ENCODE data around the gene MTCH1. TPM values are rescaled to one million over a fixed set of nuclear protein-coding genes. Genes with fewer than 3 reads are reported as not detected.

Gene MTCH1
- total RNA-seq, 1 donor from 2014 or later = 133 TPM

- no peak for ATAC-seq (ENCODE audit: low read depth)
- DNase-seq = no peak
- ChIA-PET CTCF (no interaction called here), POLR2A (interaction anchor here (1.0 kb wide), 1 partner anchor 37 kb away, joined by 3 read pairs; the partner anchor contains the start of gene FGD2)
- intact Hi-C loops (cut with micrococcal nuclease) = no loop called here
- Mint-ChIP-seq H3K27me3 (no peaks in the 10 kb centered on the region), H3K27ac (no peak overlapping the region), H3K4me3 (no peak overlapping the region), H3K36me3 (ENCODE audit: low read depth) (peaks cover 69% of the 10 kb centered on the region), H3K9me3 (no peaks in the 10 kb centered on the region), H3K4me1 (peaks cover 17% of the 10 kb centered on the region)
- TF ChIP-seq CTCF (IDR thresholded peaks at IDR 0.05) = no peak
These were observed 17.6 kb downstream of the MTCH1 start for GRCh38 chr6:36968266-36968977.

- peaks cover 24% of the 10 kb centered on the region for H3K4me1 Mint-ChIP-seq
- H3K9me3 Mint-ChIP-seq = no peaks in the 10 kb centered on the region
- DNase-seq (no peak), ATAC-seq (ENCODE audit: low read depth) (no peak)
- ChIA-PET CTCF (no interaction called here), POLR2A (no interaction called here)
- H3K27ac Mint-ChIP-seq = no peak overlapping the region
- peaks cover 63% of the 10 kb centered on the region for H3K36me3 Mint-ChIP-seq (ENCODE audit: low read depth)
- TF ChIP-seq CTCF (IDR thresholded peaks at IDR 0.05) = no peak
- intact Hi-C loops (cut with micrococcal nuclease) = no loop called here
- H3K27me3 Mint-ChIP-seq = no peaks in the 10 kb centered on the region
- no peak overlapping the region for H3K4me3 Mint-ChIP-seq
These were observed 18.2 kb downstream of the MTCH1 start for GRCh38 chr6:36967757-36968156.

- H3K9me3 Mint-ChIP-seq = no peaks in the 10 kb centered on the region
- POLR2A ChIA-PET = no interaction called here
- ATAC-seq (ENCODE audit: low read depth) = no peak
These were observed 18.7 kb downstream of the MTCH1 start for GRCh38 chr6:36967301-36967700.

GRCh38 chr6:36964908-36965307 lies 21.1 kb downstream of the MTCH1 start:
- no peak overlapping the region for H3K4me3 Mint-ChIP-seq
- intact Hi-C loops (cut with micrococcal nuclease) = loop anchor here (5.0 kb wide), 1 partner anchor 78 kb away; the partner anchor contains the start of gene C6orf89
- ChIA-PET CTCF (interaction anchor here (1.3 kb wide), 1 partner anchor 80 kb away, joined by 3 read pairs; the partner anchor contains the start of gene C6orf89), POLR2A (interaction anchor here (1.6 to 2.7 kb wide), 2 partner anchors 21 to 42 kb away, joined by 3 to 11 read pairs; partner anchors contain the start of gene MTCH1)
- no peak for DNase-seq
- no peak overlapping the region for H3K27ac Mint-ChIP-seq
- H3K9me3 Mint-ChIP-seq = no peaks in the 10 kb centered on the region
- TF ChIP-seq CTCF (IDR thresholded peaks at IDR 0.05) = no peak
- H3K27me3 Mint-ChIP-seq = no peaks in the 10 kb centered on the region
- peaks cover 30% of the 10 kb centered on the region for H3K4me1 Mint-ChIP-seq
- H3K36me3 Mint-ChIP-seq (ENCODE audit: low read depth) = peaks cover 35% of the 10 kb centered on the region
- ATAC-seq (ENCODE audit: low read depth) = no peak

More at GRCh38 chr6:36967301-36967700, 18.7 kb downstream of the MTCH1 start:
- no peak for TF ChIP-seq CTCF (IDR thresholded peaks at IDR 0.05)
- CTCF ChIA-PET = no interaction called here
- DNase-seq = no peak
- Mint-ChIP-seq H3K27ac (peak overlapping the region; percentile 61), H3K4me1 (peaks cover 27% of the 10 kb centered on the region), H3K4me3 (no peak overlapping the region), H3K36me3 (ENCODE audit: low read depth) (peaks cover 59% of the 10 kb centered on the region), H3K27me3 (no peaks in the 10 kb centered on the region)
- intact Hi-C loops (cut with micrococcal nuclease) = no loop called here

- intact Hi-C loops (cut with micrococcal nuclease) = loop anchor here (5.0 kb wide), 1 partner anchor 77 kb away; the partner anchor contains the start of gene C6orf89
- H3K9me3 Mint-ChIP-seq = no peaks in the 10 kb centered on the region
- peaks cover 30% of the 10 kb centered on the region for H3K4me1 Mint-ChIP-seq
- TF ChIP-seq CTCF (IDR thresholded peaks at IDR 0.05) = no peak
- CTCF ChIA-PET = interaction anchor here (1.6 kb wide), 1 partner anchor 42 kb away, joined by 5 read pairs; no protein-coding TSS in a partner anchor
- no peak for DNase-seq
- no peak for ATAC-seq (ENCODE audit: low read depth)
- H3K4me3 Mint-ChIP-seq = no peak overlapping the region
- no peak overlapping the region for H3K27ac Mint-ChIP-seq
- peaks cover 29% of the 10 kb centered on the region for H3K36me3 Mint-ChIP-seq (ENCODE audit: low read depth)
- POLR2A ChIA-PET = interaction anchor here (1.0 to 2.7 kb wide), 3 partner anchors 22 to 43 kb away, joined by 3 to 11 read pairs (median 4); partner anchors contain the start of gene MTCH1
- no peaks in the 10 kb centered on the region for H3K27me3 Mint-ChIP-seq
These were observed 21.6 kb downstream of the MTCH1 start for GRCh38 chr6:36964349-36964748.

Measured in activated B cell treated with CpG ODN at 0.5 μM for 24 hours (primary cell).